Smooth muscle cell (in vitro differentiated cells): ENCODE measurements around the gene GPX3. TPM values are rescaled to one million over a fixed set of nuclear protein-coding genes. Genes with fewer than 3 reads are reported as not detected.

Source experiments
- DNase-seq: peaks from one replicate; lab custom pipeline; 2025; ENCODE audit not compliant: unreplicated experiment; lab: John Stamatoyannopoulos, UW
- H2AFZ ChIP-seq: fragments of 200-600 bp; sonication (generic); 2 replicates; pipeline ENCODE4 v1.6.0; 2016; ENCODE audit warnings: antibody characterized with exemption, low read depth, mild to moderate bottlenecking
- H3F3A ChIP-seq: fragments of 200-600 bp; sonication (generic); 2 replicates; pipeline ENCODE4 v1.6.0; 2017; ENCODE audit warnings: antibody characterized with exemption, low read depth
- H3K27ac ChIP-seq: fragments of 200-600 bp; sonication (generic); 2 replicates; pipeline ENCODE4 v1.5.1; 2016; ENCODE audit warnings: low read depth, mild to moderate bottlenecking
- H3K27me3 ChIP-seq: fragments of 200-600 bp; sonication (generic); 2 replicates; pipeline ENCODE4 v1.6.1; 2016; ENCODE audit warnings: low read depth, mild to moderate bottlenecking
- H3K36me3 ChIP-seq: fragments of 200-600 bp; sonication (generic); 2 replicates; pipeline ENCODE4 v1.5.1; 2016; ENCODE audit warnings: low read depth
- H3K4me1 ChIP-seq: fragments of 200-600 bp; sonication (generic); 2 replicates; pipeline ENCODE4 v1.5.1; 2016; ENCODE audit warnings: low read depth
- H3K4me2 ChIP-seq: fragments of 200-600 bp; sonication (generic); 2 replicates; pipeline ENCODE4 v1.6.0; 2016; ENCODE audit warnings: mild to moderate bottlenecking
- H3K4me3 ChIP-seq: fragments of 200-600 bp; sonication (generic); 2 replicates; pipeline ENCODE4 v1.5.1; 2016; ENCODE audit warnings: mild to moderate bottlenecking
- H3K79me2 ChIP-seq: fragments of 200-600 bp; sonication (generic); 2 replicates; pipeline ENCODE4 v1.6.0; 2016; ENCODE audit warnings: low read depth, mild to moderate bottlenecking
- H3K9ac ChIP-seq: fragments of 200-600 bp; sonication (generic); 2 replicates; pipeline ENCODE4 v1.6.0; 2016; ENCODE audit warnings: low read depth
- H3K9me3 ChIP-seq: fragments of 200-600 bp; sonication (generic); replicated peaks from 2 replicates; pipeline ENCODE4 v1.5.1; 2016; ENCODE audit warnings: low read depth
- H4K20me1 ChIP-seq: fragments of 200-600 bp; sonication (generic); 2 replicates; pipeline ENCODE4 v1.6.0; 2016; ENCODE audit warnings: low read depth
- CTCF ChIP-seq: fragments of 200-600 bp; sonication (generic); IDR thresholded peaks from 2 replicates; pipeline ENCODE4 v1.5.1; 2017; ENCODE audit warnings: borderline replicate concordance, mild to moderate bottlenecking, antibody characterized with exemption; ENCODE audit not compliant: insufficient read depth, poor library complexity, severe bottlenecking
- WGBS: methylation state at CpG from one replicate; pipeline ENCODE4 v1.1.7; 2016; ENCODE audit warnings: low lambda C conversion rate; 5-methylcytosine and 5-hydroxymethylcytosine counted together
- polyA plus RNA-seq: library from polyadenylated mRNA; unstranded; fragments of >200 nt; fragmentation: Nextera tagmentation; extraction: Ambion mirVana; gene quantifications from 2 replicates; pipeline ENCODE4 v1.2.1, GENCODE V29; 2016
- total RNA-seq: library from RNA; depleted of rRNA; stranded (reverse); fragments of >200 nt; gene quantifications from 2 replicates; pipeline ENCODE4 v1.2.3, GENCODE V29; 2014

GPX3 gene
- total and polyA plus RNA-seq, 2 experiments from 2014 or later = 32.6 to 67.5 TPM

DNA sequence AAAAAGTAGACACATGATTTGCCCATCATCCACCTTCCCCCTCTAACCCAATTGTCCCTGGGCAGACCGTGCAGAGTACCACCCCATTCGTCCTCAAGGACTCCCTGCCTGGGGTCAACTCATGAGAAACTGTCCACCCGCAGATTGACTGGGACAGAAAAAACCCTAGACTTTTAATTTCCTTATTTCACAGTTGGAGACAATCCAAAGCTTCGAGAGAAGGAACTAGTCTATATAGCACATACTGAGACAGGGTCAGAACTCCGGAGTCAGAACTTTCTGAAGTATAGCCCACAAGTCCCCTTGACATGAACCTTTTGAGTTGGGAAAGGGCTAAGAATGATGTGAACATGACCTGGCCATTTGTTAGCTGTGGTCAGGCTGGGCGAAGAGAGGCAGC lies 7.5 kb upstream of the GPX3 start:
- Histone ChIP-seq H2AFZ (no peak overlapping the region), H3K4me1 (no peaks in the 10 kb centered on the region), H3K79me2 (no peaks in the 10 kb centered on the region), H3K4me3 (no peak overlapping the region), H4K20me1 (no peaks in the 10 kb centered on the region), H3K36me3 (no peaks in the 10 kb centered on the region), H3K27me3 (no peaks in the 10 kb centered on the region), H3K9me3 (no peaks in the 10 kb centered on the region), H3K9ac (no peak overlapping the region), H3K27ac (no peak overlapping the region), H3F3A (peaks cover 6% of the 10 kb centered on the region), H3K4me2 (no peak overlapping the region)
- TF ChIP-seq CTCF = no peak
- DNase-seq = no peak
- WGBS = 91% methylated on average over 6 of the region's 6 CpGs

DNA sequence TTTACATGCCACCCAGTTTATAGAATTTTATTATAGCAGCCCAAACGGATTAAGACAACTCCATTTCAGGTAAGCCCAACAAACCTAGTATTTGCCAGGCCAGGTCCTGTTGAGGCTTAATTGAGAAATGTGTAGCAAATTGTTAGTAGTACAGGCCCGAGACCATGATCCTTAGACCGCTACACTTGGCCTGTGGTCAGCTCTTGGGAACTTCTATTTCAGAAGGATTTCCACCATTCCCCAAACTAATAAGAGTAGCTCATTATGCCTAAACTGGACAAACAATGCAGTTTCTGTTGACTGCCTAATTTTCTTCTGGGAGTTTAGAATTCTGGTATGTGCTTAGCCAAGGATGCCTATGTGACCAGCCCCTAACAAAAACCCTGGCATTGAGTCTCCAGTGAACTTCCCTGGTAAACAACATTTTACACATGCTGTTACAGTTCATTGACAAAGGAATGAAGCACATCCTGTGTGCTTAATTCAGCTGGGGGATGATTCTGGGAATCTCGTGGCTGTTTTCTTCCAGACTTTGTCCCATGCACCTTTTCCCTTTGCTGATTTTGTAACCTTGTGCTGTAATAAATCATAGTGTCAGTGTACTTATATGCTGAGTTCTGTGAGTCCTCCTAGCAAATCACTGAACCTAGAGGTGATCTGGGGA lies 5.6 kb upstream of the GPX3 start:
- H3K27me3 ChIP-seq = no peaks in the 10 kb centered on the region
- H3K9me3 ChIP-seq = no peaks in the 10 kb centered on the region
- no peaks in the 10 kb centered on the region for H3K4me1 ChIP-seq
- peaks cover 6% of the 10 kb centered on the region for H3F3A ChIP-seq
- no peak overlapping the region for H3K4me2 ChIP-seq
- no peak overlapping the region for H3K27ac ChIP-seq
- H2AFZ ChIP-seq = no peak overlapping the region
- H3K4me3 ChIP-seq = no peak overlapping the region
- 88% methylated on average over 4 of the region's 4 CpGs for WGBS
- H3K79me2 ChIP-seq = no peaks in the 10 kb centered on the region
- TF ChIP-seq CTCF = no peak
- DNase-seq = no peak
- H4K20me1 ChIP-seq = no peaks in the 10 kb centered on the region
- no peak overlapping the region for H3K9ac ChIP-seq
- no peaks in the 10 kb centered on the region for H3K36me3 ChIP-seq

DNA sequence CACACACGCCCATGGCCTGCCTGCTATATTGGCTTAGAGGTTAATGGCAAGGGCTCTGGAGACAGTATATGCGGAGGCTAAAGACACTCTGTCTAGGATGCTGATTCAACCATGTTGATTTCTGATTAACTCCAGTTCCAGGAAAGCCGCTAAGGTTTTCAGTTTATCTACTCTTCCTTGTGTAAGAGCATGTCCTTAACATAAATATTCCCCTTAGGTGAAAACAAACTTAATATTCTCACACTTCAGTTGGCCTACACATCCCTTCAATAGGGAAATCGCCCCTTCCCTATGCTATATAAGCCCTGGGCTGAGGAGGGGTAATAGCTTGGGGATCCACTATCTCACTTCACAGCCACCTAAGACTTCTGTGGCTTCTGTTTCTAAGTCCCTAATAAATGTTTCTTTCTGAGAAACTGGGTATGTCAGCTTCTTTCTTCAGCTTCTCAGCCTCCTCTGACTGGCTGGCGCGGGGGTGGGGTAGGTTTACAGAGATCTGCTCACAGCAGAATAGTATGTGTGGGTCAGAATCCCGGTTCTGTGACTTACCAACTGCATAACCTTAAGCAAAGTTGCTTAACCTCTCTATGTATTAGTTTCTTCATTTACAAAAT lies 4.3 kb upstream of the GPX3 start:
- Histone ChIP-seq H3F3A (peaks cover 6% of the 10 kb centered on the region), H3K4me1 (no peaks in the 10 kb centered on the region), H3K79me2 (no peaks in the 10 kb centered on the region), H3K27me3 (no peaks in the 10 kb centered on the region), H3K9ac (no peak overlapping the region), H4K20me1 (no peaks in the 10 kb centered on the region), H2AFZ (no peak overlapping the region), H3K9me3 (no peaks in the 10 kb centered on the region), H3K36me3 (no peaks in the 10 kb centered on the region), H3K4me2 (peak overlapping the region; percentile 46), H3K27ac (peak overlapping the region; percentile 62), H3K4me3 (no peak overlapping the region)
- WGBS = 60% methylated on average over 7 of the region's 7 CpGs
- DNase-seq = no peak
- TF ChIP-seq CTCF = no peak

GRCh38 chr5:151016700-151017099 lies 3.7 kb upstream of the GPX3 start:
- TF ChIP-seq CTCF = no peak
- Histone ChIP-seq H3K9ac (no peak overlapping the region), H3K27ac (no peak overlapping the region), H3K79me2 (no peaks in the 10 kb centered on the region), H2AFZ (no peak overlapping the region), H3K9me3 (no peaks in the 10 kb centered on the region), H3K36me3 (no peaks in the 10 kb centered on the region), H3K4me2 (no peak overlapping the region), H3K4me1 (no peaks in the 10 kb centered on the region), H4K20me1 (no peaks in the 10 kb centered on the region), H3F3A (peaks cover 6% of the 10 kb centered on the region), H3K4me3 (no peak overlapping the region), H3K27me3 (no peaks in the 10 kb centered on the region)
- no peak for DNase-seq
- WGBS = 92% methylated on average over 5 of the region's 5 CpGs
